COLO829 (cell line): ENCODE results near the gene POLH.

Source experiments
- DNase-seq: peaks from one replicate; pipeline ENCODE4 v3.0.0; 2012; ENCODE audit warnings: low spot score

Gene POLH

DNA sequence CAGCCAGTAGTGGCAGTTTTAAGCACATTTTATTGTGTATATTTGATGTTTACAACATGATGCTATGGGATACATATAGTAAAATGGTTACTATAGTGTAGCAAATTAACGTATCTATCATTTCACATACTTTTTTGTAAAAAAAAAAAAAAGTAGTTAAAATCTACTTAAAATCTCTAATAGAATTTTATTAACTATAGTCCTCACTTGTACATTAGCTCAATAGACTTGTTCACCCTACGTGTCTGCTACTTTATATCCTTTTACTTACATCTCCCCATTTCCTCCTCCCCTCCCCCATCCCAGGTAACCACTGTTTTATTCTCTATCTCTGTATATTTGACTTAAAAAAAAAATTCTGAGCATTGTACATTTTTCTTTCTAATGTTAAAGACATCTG lies 30.0 kb downstream of the POLH start:
- DNase-seq = no peak

DNA sequence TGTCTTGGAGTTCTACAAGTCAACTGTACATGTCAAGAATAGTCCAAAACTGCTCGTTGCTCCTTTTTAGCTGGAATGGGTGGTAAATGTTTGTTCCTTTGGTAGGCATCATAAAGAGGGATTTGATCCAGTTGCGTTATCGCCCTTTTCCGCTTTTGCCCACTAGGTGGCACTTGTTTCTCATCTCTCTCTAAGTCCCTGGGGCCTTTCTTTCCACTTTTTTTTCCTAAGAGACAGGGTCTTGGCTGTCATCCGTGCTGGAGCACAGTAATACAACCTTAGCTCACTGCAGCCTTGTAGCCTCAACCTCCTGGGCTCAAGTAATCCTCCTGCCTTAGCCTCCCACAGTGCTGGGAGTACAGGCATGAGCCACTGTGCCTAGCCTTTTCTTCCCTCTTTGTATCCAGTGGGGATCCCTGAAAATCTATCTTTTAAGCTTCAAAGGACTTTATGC lies 32.4 kb downstream of the POLH start:
- peak; percentile 74 for DNase-seq

DNA sequence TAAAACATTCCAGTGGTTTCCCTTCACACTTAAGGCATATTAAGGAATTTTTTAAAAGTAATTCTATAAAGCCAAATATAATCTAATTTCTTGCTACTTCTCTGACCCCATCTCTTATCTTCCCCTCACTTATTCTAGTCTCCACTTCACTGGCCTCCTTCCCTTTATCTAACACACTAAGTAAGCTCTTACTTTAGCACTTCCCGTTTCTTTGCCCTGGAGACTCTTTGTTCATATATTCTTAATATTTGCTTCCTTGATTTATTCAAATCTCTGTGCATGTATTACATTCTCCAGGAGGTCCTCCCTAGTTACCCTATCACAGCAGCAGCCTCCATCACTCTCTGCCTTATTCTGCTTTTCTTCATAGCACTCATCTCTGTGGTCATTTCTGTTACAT lies 32.8 kb downstream of the POLH start:
- DNase-seq = no peak

DNA sequence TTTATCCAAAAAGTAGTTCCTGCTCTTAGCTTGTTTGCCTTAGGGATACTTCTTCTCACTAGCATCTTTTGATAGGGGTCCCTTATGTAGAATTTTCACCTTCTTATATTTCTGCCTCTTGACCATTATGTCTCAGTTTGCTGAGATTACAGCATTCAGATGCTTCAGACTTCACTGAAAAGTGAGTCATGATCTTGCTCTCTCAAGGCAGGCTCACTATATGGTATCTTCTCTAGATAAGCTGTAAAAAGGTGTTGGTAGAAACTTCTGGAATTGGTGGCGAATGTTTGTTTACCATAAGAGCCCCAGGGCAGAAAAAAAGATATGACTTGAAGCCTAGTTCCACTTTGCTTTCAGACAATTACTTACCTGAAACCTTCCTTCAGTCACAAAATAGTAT lies 33.4 kb downstream of the POLH start:
- no peak for DNase-seq

DNA sequence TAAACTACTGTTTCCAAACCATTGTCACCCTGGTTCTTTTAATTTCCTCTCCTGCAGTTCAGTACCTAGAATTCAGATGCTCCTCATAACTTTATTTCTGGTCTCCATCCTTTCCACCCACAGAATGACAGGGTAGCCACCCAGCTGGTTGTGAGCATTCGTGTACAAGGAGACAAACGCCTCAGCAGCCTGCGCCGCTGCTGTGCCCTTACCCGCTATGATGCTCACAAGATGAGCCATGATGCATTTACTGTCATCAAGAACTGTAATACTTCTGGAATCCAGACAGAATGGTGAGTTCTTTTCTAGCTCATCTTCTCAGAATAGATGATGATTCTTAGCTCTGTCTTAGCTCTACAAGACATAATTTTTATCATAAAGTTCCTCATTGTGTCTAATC lies 34.4 kb downstream of the POLH start:
- no peak for DNase-seq

DNA sequence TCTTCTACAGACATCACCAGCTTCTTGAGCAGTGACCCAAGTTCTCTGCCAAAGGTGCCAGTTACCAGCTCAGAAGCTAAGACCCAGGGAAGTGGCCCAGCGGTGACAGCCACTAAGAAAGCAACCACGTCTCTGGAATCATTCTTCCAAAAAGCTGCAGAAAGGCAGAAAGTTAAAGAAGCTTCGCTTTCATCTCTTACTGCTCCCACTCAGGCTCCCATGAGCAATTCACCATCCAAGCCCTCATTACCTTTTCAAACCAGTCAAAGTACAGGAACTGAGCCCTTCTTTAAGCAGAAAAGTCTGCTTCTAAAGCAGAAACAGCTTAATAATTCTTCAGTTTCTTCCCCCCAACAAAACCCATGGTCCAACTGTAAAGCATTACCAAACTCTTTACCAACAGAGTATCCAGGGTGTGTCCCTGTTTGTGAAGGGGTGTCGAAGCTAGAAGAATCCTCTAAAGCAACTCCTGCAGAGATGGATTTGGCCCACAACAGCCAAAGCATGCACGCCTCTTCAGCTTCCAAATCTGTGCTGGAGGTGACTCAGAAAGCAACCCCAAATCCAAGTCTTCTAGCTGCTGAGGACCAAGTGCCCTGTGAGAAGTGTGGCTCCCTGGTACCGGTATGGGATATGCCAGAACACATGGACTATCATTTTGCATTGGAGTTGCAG lies 37.9 kb downstream of the POLH start:
- DNase-seq = no peak

DNA sequence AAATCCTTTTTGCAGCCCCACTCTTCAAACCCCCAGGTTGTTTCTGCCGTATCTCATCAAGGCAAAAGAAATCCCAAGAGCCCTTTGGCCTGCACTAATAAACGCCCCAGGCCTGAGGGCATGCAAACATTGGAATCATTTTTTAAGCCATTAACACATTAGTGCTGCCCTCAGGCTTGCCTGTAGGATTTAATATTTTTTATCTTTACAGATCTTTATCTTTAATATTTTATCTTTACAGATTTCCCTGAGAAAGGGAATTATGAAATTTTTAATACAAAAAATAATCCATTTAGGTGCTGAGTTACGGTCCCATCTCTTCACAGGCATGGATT lies 38.4 kb downstream of the POLH start:
- no peak for DNase-seq

DNA sequence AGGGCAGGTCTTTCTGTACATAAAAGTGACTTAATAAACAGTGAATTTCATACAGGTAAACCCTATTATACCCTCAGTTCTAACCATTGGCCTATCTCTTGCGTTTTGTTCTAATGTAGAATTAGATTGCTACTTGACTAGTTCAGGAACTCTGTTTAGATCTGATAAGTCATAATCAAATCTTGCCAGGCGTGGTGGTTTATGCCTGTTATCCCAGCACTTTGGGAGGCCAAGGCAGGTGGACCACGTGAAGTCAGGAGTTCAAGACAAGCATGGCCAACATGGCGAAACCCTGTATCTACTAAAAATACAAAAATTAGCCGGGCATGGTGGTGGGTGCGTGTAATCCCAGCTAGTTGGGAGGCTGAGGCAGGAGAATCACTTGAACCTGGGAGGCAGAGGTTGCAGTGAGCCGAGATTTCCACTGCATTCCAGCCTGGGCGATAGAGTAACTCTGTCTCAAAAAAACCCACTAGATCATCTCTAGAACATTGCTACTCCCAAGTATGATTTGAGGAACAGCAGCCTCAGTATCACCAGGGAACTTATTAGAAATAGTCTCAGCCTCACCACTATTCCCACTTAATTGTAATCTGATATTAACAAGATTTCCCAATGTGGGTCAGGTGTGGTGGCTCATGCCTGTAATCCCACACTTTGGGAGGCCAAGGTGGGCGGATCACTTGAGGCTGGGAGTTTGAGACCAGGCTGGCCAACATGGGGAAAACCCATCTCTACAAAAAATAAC lies 40.9 kb downstream of the POLH start:
- no peak for DNase-seq

DNA sequence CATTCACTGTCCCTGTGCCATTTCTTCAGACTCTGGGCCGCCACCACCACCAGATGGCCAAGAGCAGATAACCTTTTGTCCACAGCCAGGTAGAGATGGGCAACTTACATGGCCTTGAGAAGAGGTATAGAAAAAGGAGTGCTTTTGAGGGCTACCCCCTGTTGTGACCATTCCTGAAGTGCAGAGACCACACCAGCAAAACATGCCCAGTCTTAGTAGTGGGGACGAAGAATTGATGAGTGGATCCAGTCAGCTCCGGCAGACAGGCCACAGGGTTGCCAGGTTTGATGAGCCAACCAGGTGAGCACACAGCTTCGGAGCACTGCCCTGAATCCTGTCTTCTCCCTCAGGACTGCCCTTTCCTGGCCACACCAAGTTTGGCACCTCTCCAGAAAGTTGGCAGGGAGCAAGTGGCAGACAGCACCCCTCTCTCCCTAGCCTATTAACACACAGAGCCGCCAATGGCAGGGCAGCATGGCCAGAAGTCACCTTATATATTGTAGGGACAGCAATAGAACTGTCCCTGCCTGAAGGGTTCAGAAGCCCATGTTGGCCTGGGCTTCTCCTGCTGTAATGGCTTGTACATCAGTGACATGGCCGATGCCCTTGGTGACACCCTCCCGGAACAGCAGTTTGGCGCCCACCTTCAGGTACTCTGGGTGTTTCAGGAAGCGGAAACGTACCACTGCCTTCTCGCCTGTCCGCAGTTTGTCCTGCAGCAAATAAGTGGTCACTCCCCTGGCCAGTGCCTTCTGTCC lies 45.3 kb downstream of the POLH start:
- no peak for DNase-seq

DNA sequence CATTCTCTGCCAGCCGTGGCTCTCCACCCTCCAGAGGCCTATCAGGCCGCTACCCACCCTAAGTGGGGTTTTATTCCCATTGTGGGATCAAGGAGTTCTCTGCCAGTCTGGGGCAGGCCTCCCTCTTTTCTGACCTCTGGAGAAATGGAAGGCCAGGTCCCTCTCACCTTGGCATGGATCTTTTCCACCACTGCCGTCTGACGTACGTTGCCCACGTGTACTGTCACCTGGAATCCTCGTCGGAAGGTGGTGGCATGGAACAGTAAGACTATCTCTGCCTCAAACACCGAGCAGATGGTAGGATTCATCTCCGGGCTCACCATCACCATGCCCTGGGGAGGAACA lies 45.8 kb downstream of the POLH start:
- no peak for DNase-seq

DNA sequence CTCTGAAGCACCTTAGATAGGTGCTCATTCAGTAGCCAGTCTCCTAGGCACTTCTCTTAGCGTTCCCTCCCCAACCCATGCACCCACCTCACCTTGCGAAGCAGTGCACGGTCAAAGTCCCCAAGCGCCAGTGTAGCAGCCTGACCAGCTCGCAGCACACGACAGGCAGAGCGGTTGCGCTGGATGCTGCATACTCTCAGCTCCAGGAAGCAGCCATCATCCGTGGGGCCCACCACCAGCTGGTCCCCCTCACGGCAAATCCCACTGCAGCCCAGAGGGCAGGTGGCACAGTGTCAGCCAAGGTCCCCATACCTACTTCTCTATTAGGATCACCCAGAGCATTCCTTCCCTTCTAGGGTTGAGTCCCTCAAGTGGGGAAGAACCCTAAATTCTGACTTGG lies 46.6 kb downstream of the POLH start:
- no peak for DNase-seq

DNA sequence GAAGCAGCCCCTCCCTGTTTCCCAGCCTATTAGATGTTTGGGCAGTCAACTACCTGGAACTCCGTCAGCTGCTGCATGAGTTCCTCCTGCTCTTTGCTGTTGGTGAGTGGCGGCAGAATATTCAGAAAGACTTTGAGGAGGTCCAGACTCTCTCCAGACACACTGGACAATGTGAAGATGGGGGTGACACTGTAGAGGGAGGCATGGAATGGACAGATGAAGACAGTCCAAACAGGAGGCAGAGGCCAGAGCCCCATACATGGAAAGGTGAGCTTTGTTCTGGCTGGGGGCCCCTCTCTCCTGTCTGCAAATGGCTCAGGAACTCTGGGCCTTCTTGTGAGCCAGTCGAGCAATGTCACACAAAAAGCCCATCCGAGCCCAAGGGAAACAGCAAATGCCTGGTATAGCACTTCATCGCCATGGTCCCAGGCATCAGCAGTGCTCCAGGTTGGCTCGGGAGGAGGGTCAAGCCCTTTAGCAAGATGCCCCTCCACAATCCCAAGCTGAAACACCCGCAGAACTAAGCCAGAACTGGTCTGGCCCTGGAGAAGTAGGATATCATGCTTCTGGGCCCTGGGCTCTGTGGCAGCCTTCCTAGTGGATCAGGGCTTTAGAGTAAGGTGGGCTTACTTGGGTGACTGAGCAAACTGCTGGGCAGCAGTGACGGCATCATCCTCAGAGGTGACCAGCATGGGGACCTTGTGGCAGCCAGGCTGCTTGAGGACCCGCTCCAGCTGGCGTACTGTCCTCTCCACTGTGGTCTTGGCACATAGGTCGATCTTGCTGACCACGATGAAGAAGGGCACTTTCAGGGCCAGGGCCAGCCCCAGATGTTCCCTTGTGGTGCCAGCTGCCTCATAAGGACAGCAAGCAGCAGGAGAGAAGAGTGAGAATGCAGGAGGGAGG lies 48.1 kb downstream of the POLH start:
- DNase-seq = no peak

DNA sequence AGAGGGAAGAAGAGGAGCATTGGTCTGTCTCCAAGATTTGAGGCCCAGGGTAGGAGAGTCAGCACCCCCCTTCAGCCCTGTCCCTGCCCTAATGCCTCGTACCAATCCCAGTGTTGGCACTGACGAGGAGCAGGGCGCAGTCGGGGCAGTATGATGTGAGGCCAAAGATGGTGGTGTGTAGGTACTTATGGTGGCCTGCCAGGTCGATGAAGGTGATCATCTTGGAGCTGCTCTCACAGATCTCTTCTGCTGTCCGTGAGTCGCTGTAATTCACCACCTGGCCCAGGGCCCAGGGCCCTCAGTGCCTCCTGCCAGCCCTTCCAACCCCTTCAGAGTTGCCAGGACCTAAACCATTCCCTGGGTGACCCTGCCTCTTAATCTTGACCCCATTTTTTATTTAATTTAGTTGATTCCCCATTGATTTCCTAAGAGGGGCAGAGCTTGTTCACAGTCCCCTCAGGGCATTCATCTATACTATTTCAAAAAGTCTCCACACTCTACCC lies 48.9 kb downstream of the POLH start:
- DNase-seq = no peak

DNA sequence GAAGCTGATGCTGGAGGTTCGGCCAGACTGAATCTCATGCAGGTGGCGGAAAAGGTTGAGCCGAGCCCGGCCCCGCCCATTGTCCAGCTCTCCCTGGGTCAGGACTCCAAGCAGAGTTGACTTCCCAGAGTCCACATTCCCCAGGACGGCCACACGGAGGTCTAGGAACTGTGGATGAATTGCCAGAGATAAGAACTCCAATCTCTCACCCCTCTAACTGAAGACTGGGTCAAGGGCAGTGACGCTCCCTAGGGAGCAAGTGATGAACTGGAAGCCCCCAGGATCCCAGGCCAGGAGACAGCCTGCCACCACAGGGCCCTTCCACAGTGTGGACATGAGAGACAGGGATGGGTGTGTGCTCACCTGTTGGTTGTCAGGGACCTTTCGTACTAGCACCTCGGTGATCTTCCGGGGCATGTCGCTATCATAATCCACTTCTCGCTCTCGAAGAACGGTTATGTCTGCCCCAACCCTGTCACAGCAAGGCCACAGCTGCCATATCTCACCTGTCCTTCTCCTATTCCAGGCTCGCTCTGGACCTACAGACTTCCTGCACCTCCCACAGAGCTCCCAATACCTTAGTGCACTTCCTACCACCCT lies 49.5 kb downstream of the POLH start:
- no peak for DNase-seq

DNA sequence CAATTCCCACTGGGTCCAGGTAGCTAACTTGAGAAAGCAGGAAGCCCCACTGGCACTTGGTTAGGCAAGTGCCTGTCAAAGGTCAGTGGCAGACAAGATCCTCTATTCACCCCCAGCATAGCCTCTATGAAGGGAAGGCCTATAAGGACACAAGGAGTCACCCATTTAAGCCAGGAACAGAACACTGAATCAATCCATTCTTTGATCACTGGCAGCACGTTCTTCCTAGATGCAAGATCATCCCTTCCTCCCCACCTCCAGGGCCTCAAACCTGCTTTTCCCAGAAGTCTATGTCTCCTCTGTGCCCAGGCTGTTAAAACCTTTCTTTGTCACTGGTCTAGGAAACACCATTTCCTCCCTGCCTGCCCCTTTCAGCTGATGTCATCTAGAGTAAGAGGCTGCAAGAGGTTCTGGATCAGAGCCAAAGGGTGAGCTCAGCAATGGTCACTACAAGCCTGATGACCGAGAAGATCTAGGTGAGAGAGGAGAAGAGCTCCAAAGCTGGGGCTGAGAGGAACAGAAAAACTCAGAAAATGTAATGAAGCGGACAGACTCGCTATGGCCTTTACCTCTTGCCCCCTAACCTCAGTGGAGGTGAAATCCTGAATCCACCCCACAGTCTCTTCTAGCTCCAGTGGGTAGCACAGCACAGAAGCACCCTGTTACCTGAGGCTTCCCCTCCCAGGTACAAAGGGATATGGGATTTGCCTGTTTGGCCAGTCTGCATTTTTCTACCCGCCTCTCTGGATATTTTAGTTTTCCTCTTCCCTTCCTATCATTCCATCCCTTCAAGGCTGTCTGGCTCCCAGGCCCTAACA lies 51.2 kb downstream of the POLH start:
- peak; percentile 96 for DNase-seq

DNA sequence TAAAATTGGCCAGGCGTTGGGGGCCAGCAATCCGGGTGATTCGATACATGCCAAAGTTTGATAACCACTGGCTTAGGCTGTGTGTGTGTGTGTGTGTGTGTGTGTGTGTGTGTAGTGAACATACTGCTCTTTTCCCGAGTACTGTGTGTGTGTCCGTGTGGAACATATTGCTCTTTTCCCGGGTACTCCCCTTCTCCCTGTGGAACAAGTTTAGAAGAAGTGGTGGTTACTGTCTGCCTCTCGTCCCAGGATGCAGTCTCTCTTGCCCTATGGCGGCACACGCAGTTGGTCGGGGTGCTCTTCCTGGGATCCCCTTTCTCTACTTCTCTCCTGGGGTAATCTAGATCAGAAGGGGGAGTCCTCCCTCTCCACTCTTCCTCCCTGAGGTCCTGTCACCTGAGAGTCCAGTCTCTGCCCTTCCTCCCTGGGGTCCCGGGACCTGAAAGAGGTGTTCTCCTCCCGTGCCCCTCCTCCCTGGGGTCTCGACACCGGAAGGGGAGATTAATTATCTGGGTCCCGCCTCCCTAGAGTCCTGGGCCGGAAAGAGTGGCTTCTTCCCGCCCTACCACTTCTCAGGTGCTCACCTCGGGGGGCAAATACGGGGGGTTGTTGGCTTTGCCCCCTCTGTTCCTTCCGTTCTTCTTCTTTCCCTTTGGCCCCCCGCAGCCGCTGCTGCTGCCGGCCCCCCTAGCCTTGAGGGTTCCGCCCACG lies 52.6 kb downstream of the POLH start:
- DNase-seq = no peak

DNA sequence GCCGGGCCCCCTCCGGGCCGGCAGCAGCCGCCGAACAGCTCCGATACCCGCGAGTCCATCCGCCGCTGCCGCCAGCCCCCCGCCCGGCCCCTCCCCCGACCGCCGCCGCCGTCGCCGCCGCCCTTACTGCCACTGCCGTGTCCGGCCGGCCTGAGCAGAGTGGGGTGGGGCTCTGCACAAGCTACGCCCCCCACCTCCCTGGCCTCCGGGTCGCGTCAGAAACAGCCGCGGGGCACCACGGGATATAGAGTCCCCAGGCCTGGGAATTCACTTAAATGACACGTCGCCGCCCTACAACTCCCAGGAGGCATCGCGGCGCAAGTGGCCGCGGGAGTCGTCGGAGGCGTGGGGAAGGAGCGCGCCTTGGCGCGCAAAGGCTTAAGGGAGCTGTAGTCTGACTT lies 53.1 kb downstream of the POLH start, which contains the start of gene GTPBP2:
Gene GTPBP2 (minus strand): TSS at position 161 of the 401 bp plus-strand sequence. CDS start 102 bp downstream, at position 59.
- peak; percentile 98 for DNase-seq

DNA sequence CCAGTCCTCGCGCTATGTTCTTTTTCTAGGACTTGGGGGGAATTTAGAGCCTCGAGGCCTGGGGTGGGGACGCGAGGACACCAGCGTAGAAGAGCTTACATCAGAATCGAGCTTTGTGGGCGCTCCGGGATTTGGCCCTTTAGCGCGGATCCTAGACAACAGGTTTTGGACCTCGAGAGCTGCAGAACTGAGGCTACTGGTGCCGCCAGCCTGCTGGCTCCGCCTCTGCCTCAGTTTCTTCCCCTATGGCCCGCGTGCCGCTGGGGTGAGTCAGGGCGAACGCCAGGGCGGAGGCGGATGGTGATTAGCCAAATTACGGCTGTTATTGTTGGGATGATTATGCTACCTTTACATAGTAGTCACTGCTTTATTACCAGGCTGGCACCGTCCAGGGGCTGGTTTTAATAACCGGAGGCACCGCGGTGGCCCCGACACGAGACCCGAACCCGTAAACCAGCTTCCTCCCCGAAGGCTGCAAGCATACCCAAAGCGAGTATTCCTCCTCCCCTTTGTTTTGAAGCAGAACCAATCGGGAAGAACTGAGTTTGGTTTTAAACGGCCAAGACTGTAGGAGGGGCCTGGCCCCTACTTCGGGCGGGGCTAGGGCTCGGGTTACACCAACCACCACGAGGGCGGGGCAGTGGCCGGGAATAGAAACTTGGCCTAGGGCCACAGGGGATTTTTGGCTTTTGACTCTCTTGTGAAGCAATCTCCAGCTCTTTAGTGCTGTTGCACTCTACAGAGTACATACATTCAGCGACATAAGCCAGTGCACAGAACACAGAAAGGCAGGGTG lies 53.7 kb downstream of the POLH start:
- DNase-seq = peak; percentile 99

DNA sequence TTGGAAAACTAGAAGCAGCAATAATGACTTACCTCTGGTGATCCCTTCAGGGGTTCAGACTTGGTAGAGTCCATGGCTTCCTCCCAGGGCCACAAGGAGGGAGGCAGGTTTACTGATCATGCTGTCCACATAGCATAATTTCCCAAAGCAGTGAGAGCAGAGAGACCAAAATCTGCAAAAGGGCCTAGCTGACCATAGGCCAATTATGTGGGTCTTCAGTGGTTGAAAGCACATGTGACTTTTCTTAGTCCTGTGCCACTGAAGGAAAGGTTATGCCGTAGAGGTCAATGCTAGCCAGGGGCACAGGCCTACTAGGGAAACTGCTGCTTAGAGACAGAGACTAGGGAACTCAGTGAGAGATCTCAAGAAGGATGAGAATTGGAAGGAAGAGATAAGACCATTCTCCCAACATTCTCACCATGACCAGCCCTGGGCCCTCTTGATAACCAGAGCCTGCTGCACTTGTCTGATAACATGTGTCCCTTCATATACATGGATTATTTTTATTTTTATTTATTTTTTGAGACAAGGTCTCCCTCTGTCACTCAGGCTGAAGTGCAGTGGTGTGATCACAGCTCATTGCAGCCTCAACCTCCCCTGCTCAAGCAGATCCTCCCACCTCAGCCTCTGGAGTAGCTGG lies 55.1 kb downstream of the POLH start:
- no peak for DNase-seq
